ENCODE measurements around the gene KIR2DL1. TPM values are rescaled to one million over a fixed set of nuclear protein-coding genes. Genes with fewer than 3 reads are reported as not detected.
"Not testable (repeated sequence)": the region's sequence is repeated elsewhere in the genome, so short reads cannot be mapped to it uniquely, and the experiment has no call there.

KIR2DL1 gene
- total RNA-seq, 4 donors from 2014 or later, result not detected

DNA sequence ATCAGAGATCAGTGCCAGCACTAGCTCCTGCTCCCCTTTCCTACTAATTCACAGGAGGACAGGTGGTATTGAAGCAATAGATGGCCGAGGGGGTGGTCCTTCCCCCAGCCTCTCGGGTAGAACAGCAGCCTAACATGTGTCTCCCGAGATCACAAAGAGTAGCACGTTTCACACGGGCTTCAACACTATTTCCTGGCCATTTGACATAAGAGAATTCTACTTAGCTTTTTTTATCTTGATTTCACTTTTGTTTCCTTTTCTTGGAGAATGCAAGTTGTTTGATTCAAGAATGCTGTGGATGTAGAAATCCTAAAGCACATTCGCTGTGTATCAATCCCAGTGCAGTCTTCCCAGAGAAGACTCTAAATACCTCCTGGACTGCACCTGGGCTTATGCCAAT, 19.3 kb upstream of the KIR2DL1 start:
- H3K27ac ChIP-seq; H3K27me3 ChIP-seq; intact Hi-C loops (cut with DNase I); H3K36me3 ChIP-seq; H3K4me1 ChIP-seq; DNase-seq; H3K9me3 ChIP-seq; H3K4me3 ChIP-seq: not testable (repeated sequence)
- WGBS, 2 donors, result 47 to 53% methylated on average over 6 of the region's 6 CpGs

DNA sequence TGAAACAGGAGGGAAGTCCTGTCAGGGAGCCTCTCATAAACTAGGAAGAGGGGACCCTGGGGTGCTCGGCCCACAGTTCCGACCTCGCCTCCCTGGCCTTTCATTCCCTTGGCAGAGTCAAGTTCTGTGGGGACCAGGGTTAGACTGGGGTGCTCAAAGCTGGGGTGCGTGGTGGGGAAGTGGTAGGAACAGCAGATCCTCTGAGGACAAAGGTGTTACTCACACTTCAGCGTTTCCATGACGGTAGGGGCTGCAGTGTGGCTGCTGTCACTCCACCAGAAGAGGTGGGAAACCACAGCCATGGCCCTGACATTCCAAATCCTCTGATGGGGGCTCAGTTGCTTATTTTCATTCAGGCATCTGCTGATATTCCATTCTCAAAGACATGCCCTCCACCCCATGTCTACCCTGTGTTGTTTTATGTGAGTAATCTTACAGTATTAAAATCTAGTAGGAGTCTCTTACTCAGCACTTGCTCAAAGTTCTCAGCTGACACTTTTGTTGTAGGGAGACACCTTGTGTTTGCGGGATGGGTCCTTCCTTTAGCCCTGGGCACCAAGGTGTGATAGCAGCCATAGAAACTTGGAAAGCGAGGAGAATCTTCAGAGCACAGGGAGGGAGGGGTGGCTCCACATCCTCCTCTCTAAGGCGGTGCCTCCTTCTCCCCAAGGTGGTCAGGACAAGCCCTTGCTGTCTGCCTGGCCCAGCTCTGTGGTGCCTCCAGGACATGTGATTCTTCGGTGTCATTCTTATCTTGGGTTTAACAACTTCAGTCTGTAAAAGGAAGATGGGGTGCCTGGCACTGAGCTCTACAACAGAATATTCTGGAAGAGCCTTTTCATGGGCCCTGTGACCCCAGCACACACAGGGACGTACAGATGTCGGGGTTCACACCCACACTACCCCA, 13.1 kb upstream of the KIR2DL1 start:
- H3K36me3 ChIP-seq; DNase-seq; H3K4me3 ChIP-seq; H3K27ac ChIP-seq; H3K9me3 ChIP-seq; H3K27me3 ChIP-seq; intact Hi-C loops (cut with DNase I); H3K4me1 ChIP-seq: not testable (repeated sequence)
- WGBS, 2 donors, result 76% methylated on average over 12 of the region's 12 CpGs; no CpG with 5 or more reads in 1 of the 2 donors

DNA sequence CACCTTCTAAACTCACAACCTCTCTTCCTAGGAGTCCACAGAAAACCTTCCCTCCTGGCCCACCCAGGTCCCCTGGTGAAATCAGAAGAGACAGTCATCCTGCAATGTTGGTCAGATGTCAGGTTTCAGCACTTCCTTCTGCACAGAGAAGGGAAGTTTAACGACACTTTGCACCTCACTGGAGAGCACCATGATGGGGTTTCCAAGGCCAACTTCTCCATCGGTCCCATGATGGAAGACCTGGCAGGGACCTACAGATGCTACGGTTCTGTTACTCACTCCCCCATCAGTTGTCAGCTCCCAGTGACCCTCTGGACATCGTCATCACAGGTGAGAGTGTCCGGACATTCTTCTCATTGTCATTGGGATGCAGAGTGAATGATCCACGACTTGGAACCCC, 11.0 kb upstream of the KIR2DL1 start:
- H3K36me3 ChIP-seq; intact Hi-C loops (cut with DNase I); H3K4me1 ChIP-seq; H3K27me3 ChIP-seq; H3K27ac ChIP-seq; DNase-seq; H3K9me3 ChIP-seq; H3K4me3 ChIP-seq: not testable (repeated sequence)
- WGBS, 2 donors, result 66% methylated on average over 6 of the region's 6 CpGs; no CpG with 5 or more reads in 1 of the 2 donors

GRCh38 chr19:54764219-54764618, 5.4 kb upstream of the KIR2DL1 start:
- H3K9me3 ChIP-seq; H3K27me3 ChIP-seq; DNase-seq; H3K36me3 ChIP-seq; intact Hi-C loops (cut with DNase I); H3K4me1 ChIP-seq; H3K4me3 ChIP-seq; H3K27ac ChIP-seq: not testable (repeated sequence)
- 46% methylated on average over 4 of the region's 8 CpGs; no CpG with 5 or more reads in 1 of the 2 donors for WGBS, 2 donors

DNA sequence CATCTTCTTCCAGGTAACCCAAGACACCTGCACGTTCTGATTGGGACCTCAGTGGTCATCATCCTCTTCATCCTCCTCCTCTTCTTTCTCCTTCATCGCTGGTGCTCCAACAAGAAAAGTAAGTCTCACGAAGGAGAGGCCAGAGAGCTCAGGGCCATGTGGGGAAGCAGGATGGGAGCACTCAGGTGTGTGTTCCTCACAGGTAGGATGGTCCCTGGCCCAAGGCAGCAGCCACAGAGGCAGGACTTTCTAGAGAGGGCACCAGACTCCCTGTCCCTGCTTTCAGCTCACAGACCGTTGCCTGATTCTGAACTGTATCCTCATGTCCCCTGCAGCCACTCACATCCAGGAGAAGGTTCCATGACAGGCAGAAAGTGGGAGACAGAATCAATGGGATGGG, 3.1 kb upstream of the KIR2DL1 start:
- H3K27ac ChIP-seq; H3K4me3 ChIP-seq; intact Hi-C loops (cut with DNase I); DNase-seq; H3K36me3 ChIP-seq; H3K27me3 ChIP-seq; H3K9me3 ChIP-seq; H3K4me1 ChIP-seq: not testable (repeated sequence)
- WGBS, 2 donors, result 43 to 81% methylated on average over 1 to 4 of the region's 4 CpGs

DNA sequence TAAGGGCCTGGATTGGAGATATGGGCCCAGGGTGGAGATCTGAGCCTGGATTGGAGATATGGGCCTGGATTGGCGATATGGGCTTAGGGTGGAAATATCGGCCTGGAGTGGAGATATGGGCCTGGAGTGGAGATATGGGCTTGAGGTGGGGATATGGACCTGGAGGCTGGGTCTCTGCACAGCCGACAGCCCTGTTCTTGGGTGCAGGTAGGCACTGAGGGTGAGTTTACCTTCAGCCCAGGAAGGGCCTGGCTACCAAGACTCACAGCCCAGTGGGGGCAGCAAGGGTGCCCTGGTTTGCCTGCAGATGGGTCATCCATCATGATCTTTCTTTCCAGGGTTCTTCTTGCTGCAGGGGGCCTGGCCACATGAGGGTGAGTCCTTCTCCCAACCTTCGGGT, 918 bp downstream of the KIR2DL1 start:
- H3K9me3 ChIP-seq; H3K27me3 ChIP-seq; intact Hi-C loops (cut with DNase I); DNase-seq; H3K27ac ChIP-seq; H3K4me1 ChIP-seq; H3K4me3 ChIP-seq; H3K36me3 ChIP-seq: not testable (repeated sequence)
- 86 to 87% methylated on average over 3 to 4 of the region's 4 CpGs for WGBS, 2 donors

GRCh38 chr19:54771018-54771960, 1.7 kb downstream of the KIR2DL1 start:
- H3K27ac ChIP-seq; H3K9me3 ChIP-seq; H3K4me3 ChIP-seq; H3K27me3 ChIP-seq; H3K36me3 ChIP-seq; H3K4me1 ChIP-seq; DNase-seq; intact Hi-C loops (cut with DNase I): not testable (repeated sequence)
- 74 to 82% methylated on average over 10 to 13 of the region's 15 CpGs for WGBS, 2 donors

DNA sequence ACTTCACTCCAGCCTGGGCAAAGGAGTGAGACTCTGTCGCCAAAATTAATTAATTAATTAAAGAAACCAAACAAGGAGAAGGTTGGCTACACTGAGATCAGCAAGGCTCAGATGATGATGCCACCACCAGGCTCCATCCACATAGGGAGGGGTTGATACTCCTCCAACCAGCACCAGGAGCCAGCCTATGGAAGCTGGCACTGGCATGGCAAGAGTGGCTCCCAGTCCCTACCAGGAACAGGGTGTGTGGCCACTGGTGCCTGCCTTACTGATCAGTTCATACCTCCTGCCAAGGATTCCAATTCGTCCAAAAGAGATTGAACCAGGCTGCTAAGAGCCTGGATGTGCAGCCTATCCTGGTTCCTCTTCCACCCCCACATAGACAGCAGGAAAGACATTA, 3.1 kb downstream of the KIR2DL1 start:
- DNase-seq; H3K36me3 ChIP-seq; H3K27me3 ChIP-seq; H3K9me3 ChIP-seq; H3K4me3 ChIP-seq; H3K27ac ChIP-seq; H3K4me1 ChIP-seq; intact Hi-C loops (cut with DNase I): not testable (repeated sequence)
- 41 to 53% methylated on average over 2 of the region's 2 CpGs for WGBS, 2 donors

GRCh38 chr19:54775095-54775815, 5.7 kb downstream of the KIR2DL1 start:
- H3K9me3 ChIP-seq; DNase-seq; H3K4me1 ChIP-seq; H3K36me3 ChIP-seq; H3K4me3 ChIP-seq; H3K27me3 ChIP-seq; H3K27ac ChIP-seq; intact Hi-C loops (cut with DNase I): not testable (repeated sequence)
- 69 to 72% methylated on average over 6 to 11 of the region's 12 CpGs for WGBS, 2 donors

DNA sequence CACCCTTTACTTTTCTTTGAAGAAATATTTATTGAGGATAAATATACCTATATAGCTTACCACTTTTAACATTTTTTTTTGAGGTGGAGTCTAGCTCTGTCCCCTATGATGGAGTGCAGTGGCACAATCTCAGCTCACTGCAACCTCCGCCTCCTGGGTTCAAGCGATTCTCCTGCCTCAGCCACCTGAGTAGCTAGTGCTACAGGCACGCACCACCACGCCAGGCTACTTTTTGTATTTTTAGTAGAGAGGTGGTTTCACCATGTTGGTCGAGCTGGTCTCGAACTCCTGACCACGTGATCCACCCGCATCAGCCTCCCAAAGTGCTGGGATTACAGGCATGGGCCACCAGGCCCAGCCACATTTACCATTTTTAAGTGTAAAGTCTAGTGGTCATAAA, 6.2 kb downstream of the KIR2DL1 start:
- H3K9me3 ChIP-seq; H3K27ac ChIP-seq; H3K4me3 ChIP-seq; H3K27me3 ChIP-seq; DNase-seq; H3K36me3 ChIP-seq; H3K4me1 ChIP-seq; intact Hi-C loops (cut with DNase I): not testable (repeated sequence)
- WGBS, 2 donors, result 63 to 71% methylated on average over 8 of the region's 8 CpGs

- intact Hi-C loops (cut with DNase I); DNase-seq; H3K27ac ChIP-seq; H3K36me3 ChIP-seq; H3K27me3 ChIP-seq; H3K4me1 ChIP-seq; H3K4me3 ChIP-seq; H3K9me3 ChIP-seq: not testable (repeated sequence)
- WGBS, 2 donors, result 59 to 68% methylated on average over 4 of the region's 4 CpGs
Observed at GRCh38 chr19:54777851-54778250, 8.3 kb downstream of the KIR2DL1 start.

GRCh38 chr19:54778896-54779295, 9.3 kb downstream of the KIR2DL1 start:
- H3K36me3 ChIP-seq; H3K4me1 ChIP-seq; H3K4me3 ChIP-seq; H3K27ac ChIP-seq; DNase-seq; intact Hi-C loops (cut with DNase I); H3K9me3 ChIP-seq; H3K27me3 ChIP-seq: not testable (repeated sequence)
- 57 to 63% methylated on average over 7 of the region's 7 CpGs for WGBS, 2 donors
